ENCODE data around the gene IL2RA. TPM values are rescaled to one million over a fixed set of nuclear protein-coding genes. Genes with fewer than 3 reads are reported as not detected.

IL2RA gene
- total and polyA plus RNA-seq, 2 experiments from 2014 or later, result not detected

DNA sequence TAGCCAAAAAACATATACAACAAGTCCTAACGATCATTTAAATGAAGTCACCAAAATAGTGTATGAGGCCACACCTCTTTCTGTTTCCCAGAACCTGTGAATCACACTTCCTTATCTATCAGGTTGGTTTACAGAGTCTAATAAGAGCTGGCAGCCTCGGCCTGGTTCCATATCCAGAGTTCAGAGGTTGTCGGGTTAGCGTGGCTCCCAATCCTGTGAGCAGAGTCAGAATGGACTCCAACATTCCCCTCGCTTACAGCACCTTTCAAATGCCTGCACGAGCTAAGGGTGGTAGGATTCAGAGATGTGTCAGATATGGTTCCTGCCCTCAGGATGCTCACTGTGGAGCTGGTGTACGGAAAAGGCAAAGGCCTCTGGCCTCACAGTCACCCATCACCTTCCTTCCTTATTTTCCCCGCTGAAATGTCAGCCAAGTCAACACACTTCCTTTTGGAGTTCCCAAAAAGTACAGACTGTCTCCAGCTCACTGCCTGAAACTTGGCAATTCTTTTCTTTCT lies 90.8 kb downstream of the IL2RA start:
- H3K27ac ChIP-seq, result no peak overlapping the region
- H3K4me1 ChIP-seq (ENCODE audit: low read depth), result no peaks in the 10 kb centered on the region
- TF ChIP-seq, protein P1, sequence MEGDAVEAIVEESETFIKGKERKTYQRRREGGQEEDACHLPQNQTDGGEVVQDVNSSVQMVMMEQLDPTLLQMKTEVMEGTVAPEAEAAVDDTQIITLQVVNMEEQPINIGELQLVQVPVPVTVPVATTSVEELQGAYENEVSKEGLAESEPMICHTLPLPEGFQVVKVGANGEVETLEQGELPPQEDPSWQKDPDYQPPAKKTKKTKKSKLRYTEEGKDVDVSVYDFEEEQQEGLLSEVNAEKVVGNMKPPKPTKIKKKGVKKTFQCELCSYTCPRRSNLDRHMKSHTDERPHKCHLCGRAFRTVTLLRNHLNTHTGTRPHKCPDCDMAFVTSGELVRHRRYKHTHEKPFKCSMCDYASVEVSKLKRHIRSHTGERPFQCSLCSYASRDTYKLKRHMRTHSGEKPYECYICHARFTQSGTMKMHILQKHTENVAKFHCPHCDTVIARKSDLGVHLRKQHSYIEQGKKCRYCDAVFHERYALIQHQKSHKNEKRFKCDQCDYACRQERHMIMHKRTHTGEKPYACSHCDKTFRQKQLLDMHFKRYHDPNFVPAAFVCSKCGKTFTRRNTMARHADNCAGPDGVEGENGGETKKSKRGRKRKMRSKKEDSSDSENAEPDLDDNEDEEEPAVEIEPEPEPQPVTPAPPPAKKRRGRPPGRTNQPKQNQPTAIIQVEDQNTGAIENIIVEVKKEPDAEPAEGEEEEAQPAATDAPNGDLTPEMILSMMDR (IDR thresholded peaks at IDR 0.05; ENCODE audit: low read depth, low read length), result no peak
- H3K36me3 ChIP-seq, result no peaks in the 10 kb centered on the region
- H3K9me3 ChIP-seq (ENCODE audit: low read depth), result no peaks in the 10 kb centered on the region
- peak in 1 of 2 donors; percentile 75 for DNase-seq (ENCODE audit: low read depth in 1 of 2, low spot score in 1 of 2)
- H3K4me3 ChIP-seq, result no peak overlapping the region
- peaks cover 24% of the 10 kb centered on the region for H3K27me3 ChIP-seq

GRCh38 chr10:5970527-5970926 lies 91.6 kb downstream of the IL2RA start:
- Histone ChIP-seq H3K9me3 (ENCODE audit: low read depth) (no peaks in the 10 kb centered on the region), H3K4me1 (ENCODE audit: low read depth) (no peaks in the 10 kb centered on the region), H3K4me3 (no peak overlapping the region), H3K36me3 (no peaks in the 10 kb centered on the region), H3K27me3 (peaks cover 16% of the 10 kb centered on the region), H3K27ac (no peak overlapping the region)
- DNase-seq (ENCODE audit: low read depth in 1 of 2, low spot score in 1 of 2), result no peak
- TF ChIP-seq, protein P1 (IDR thresholded peaks at IDR 0.05; ENCODE audit: low read depth, low read length), result no peak

GRCh38 chr10:5970066-5970465 lies 92.1 kb downstream of the IL2RA start:
- Histone ChIP-seq H3K4me1 (ENCODE audit: low read depth) (no peaks in the 10 kb centered on the region), H3K4me3 (no peak overlapping the region), H3K27ac (no peak overlapping the region), H3K27me3 (peaks cover 11% of the 10 kb centered on the region), H3K9me3 (ENCODE audit: low read depth) (no peaks in the 10 kb centered on the region), H3K36me3 (no peaks in the 10 kb centered on the region)
- DNase-seq (ENCODE audit: low read depth in 1 of 2, low spot score in 1 of 2), result no peak
- TF ChIP-seq, protein P1 (IDR thresholded peaks at IDR 0.05; ENCODE audit: low read depth, low read length), result no peak

DNA sequence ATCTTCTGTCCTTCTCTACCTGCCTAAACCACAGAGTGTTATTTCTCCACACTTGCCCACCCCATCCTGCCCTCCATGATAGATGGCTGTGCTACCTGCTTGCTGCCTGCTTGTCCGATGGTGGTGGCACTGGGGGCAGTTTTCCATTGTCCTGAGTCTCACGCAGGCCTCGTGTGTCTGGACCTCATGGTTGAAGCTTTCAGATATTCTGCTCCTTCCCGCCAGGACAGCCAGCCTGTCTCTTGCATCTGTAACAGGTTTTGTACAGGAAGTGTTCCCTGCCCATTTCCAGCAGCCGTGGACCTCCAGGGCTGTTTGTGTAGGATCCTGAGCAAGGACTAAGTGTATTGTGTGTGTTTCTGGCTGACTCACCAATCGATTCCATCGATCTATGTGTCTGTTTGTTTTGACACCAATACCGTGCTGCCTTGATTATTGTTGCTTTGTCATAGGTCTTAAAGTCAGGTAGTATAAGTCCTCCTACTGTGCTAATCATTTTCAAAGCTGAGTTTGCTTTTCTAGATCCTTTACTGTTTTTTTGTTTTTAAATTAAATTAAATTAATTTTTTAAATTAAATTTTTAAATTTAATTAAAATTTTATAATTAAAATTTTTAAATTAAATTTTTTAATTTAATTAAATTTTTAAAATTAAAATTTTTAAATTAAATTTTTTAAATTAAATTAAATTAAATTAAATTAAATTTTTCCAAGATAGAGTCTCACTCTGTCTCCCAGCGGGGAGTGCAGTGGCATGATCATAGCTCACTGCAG lies 93.3 kb downstream of the IL2RA start:
- TF ChIP-seq, protein P1 (IDR thresholded peaks at IDR 0.05; ENCODE audit: low read depth, low read length), result no peak
- Histone ChIP-seq H3K4me3 (no peak overlapping the region), H3K27ac (no peak overlapping the region), H3K27me3 (peaks cover 8% of the 10 kb centered on the region), H3K36me3 (no peaks in the 10 kb centered on the region), H3K4me1 (ENCODE audit: low read depth) (no peaks in the 10 kb centered on the region), H3K9me3 (ENCODE audit: low read depth) (no peaks in the 10 kb centered on the region)
- DNase-seq (ENCODE audit: low read depth in 1 of 2, low spot score in 1 of 2), result no peak

DNA sequence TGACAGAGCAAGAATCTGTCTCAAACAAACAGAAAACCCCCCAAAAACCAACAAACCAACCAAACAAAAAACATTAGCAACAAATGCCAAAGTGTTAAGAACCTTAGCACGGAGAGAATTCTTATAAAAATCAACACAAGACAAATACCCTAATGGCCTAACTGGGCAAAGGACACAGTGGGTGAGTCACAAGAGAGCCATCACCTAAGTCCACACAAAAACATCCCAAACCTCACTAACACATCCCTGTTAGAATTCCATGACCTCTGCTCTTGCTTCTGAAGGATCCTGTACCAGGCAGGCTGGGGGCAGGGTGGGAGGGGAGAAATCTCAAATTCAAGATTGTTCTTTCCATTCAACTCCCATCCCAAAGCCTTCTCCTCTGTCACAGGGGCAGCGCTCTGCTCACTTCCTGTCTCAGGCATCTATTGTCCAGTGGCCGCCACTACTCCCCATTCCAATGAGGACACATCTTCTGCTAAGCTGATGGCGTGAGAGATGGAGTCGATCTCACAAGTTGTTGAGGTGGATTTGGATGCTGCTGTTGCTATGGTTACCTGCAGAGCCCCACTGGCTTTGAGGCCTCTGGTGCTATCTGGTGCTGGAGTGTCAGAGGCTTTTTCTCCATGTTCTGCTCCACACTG lies 94.0 kb downstream of the IL2RA start:
- Histone ChIP-seq H3K36me3 (no peaks in the 10 kb centered on the region), H3K27me3 (peaks cover 8% of the 10 kb centered on the region), H3K27ac (no peak overlapping the region), H3K4me1 (ENCODE audit: low read depth) (no peaks in the 10 kb centered on the region), H3K4me3 (no peak overlapping the region), H3K9me3 (ENCODE audit: low read depth) (no peaks in the 10 kb centered on the region)
- TF ChIP-seq, protein P1 (IDR thresholded peaks at IDR 0.05; ENCODE audit: low read depth, low read length), result no peak
- DNase-seq (ENCODE audit: low read depth in 1 of 2, low spot score in 1 of 2), result no peak
